ENCODE measurements around the gene MIGA1.
A peak's percentile ranks its signal among the peaks of the same experiment; 100 is the strongest.

The MIGA1 gene

GRCh38 chr1:77925518-77925917 lies 146.1 kb downstream of the MIGA1 start:
- ChIA-PET CTCF (no interaction called here), POLR2A (no interaction called here)
- no peak overlapping the region for H3K27ac ChIP-seq (ENCODE audit: insufficient read depth in 1 of 2, low read depth in 1 of 2, low read length in 2 of 2, poor library complexity in 1 of 2, severe bottlenecking in 2 of 2)
- DNase-seq: no peak
- H3K27me3 ChIP-seq (replicated peaks in 2 of 5; ENCODE audit: control insufficient read depth in 4 of 5, insufficient read depth in 5 of 5, low read length in 4 of 5): no peaks in the 10 kb centered on the region
- peaks cover 0 to 1% (median 0%) of the 10 kb centered on the region in 4 experiments for H3K4me1 ChIP-seq (ENCODE audit: control extremely low read depth in 1 of 4, control insufficient read depth in 4 of 4, insufficient read depth in 4 of 4, low read length in 3 of 4)
- H3K9me3 ChIP-seq (ENCODE audit: control extremely low read depth in 1 of 5, control insufficient read depth in 4 of 5, insufficient read depth in 2 of 5, low read depth in 1 of 5, low read length in 4 of 5): no peaks in the 10 kb centered on the region
- H3K4me3 ChIP-seq (ENCODE audit: control insufficient read depth in 1 of 7, extremely low read depth in 1 of 7, insufficient read depth in 4 of 7, low read depth in 2 of 7, low read length in 6 of 7): no peak overlapping the region
- no peaks in the 10 kb centered on the region for H3K36me3 ChIP-seq (ENCODE audit: control insufficient read depth in 4 of 4, insufficient read depth in 4 of 4, low read length in 3 of 4)
- no CpG with 5 or more reads among the region's 1 CpG for WGBS (ENCODE audit: insufficient coverage)

DNA sequence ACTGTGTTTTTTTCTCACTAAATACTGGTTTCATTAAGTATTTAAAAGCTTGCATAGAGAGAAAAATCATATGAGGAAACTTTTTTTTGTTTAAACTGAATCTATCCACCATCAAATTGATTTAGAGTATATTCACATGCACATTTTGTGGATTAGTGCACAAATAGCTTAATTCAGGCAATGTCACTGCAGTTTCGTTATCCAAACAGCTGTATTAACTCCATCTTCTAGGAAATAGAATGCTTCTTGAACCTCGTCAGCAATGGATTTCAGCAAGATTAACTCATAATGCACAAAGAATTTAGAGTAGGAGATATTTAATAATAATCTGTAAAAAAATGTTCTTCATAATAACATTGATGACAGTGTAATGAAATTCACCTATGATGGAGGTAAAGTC lies 146.5 kb downstream of the MIGA1 start:
- no peaks in the 10 kb centered on the region for H3K36me3 ChIP-seq (ENCODE audit: control insufficient read depth in 4 of 4, insufficient read depth in 4 of 4, low read length in 3 of 4)
- 80% methylated on average over 1 of the region's 2 CpGs for WGBS (ENCODE audit: insufficient coverage)
- CTCF ChIA-PET: no interaction called here

GRCh38 chr1:77926561-77927357 lies 147.3 kb downstream of the MIGA1 start:
- no peak overlapping the region for H3K27ac ChIP-seq (ENCODE audit: insufficient read depth in 1 of 2, low read depth in 1 of 2, low read length in 2 of 2, poor library complexity in 1 of 2, severe bottlenecking in 2 of 2)
- WGBS (ENCODE audit: insufficient coverage): 63% methylated on average over 7 of the region's 13 CpGs
- no peaks in the 10 kb centered on the region for H3K27me3 ChIP-seq (replicated peaks in 2 of 5; ENCODE audit: control insufficient read depth in 4 of 5, insufficient read depth in 5 of 5, low read length in 4 of 5)
- H3K9me3 ChIP-seq (ENCODE audit: control extremely low read depth in 1 of 5, control insufficient read depth in 4 of 5, insufficient read depth in 2 of 5, low read depth in 1 of 5, low read length in 4 of 5): no peaks in the 10 kb centered on the region
- ChIA-PET CTCF (no interaction called here), POLR2A (no interaction called here)
- peak overlapping the region in 2 of 7 experiments; percentile 26 to 75 for H3K4me3 ChIP-seq (ENCODE audit: control insufficient read depth in 1 of 7, extremely low read depth in 1 of 7, insufficient read depth in 4 of 7, low read depth in 2 of 7, low read length in 6 of 7)
- no peak for DNase-seq
- peaks cover 0 to 1% (median 0%) of the 10 kb centered on the region in 4 experiments for H3K4me1 ChIP-seq (ENCODE audit: control extremely low read depth in 1 of 4, control insufficient read depth in 4 of 4, insufficient read depth in 4 of 4, low read length in 3 of 4)
- H3K36me3 ChIP-seq (ENCODE audit: control insufficient read depth in 4 of 4, insufficient read depth in 4 of 4, low read length in 3 of 4): no peaks in the 10 kb centered on the region

More for the DNA sequence above, 146.5 kb downstream of the MIGA1 start:
- Histone ChIP-seq H3K9me3 (ENCODE audit: control extremely low read depth in 1 of 5, control insufficient read depth in 4 of 5, insufficient read depth in 2 of 5, low read depth in 1 of 5, low read length in 4 of 5) (no peaks in the 10 kb centered on the region), H3K4me1 (ENCODE audit: control extremely low read depth in 1 of 4, control insufficient read depth in 4 of 4, insufficient read depth in 4 of 4, low read length in 3 of 4) (peaks cover 0 to 1% (median 0%) of the 10 kb centered on the region in 4 experiments), H3K27ac (ENCODE audit: insufficient read depth in 1 of 2, low read depth in 1 of 2, low read length in 2 of 2, poor library complexity in 1 of 2, severe bottlenecking in 2 of 2) (no peak overlapping the region), H3K4me3 (ENCODE audit: control insufficient read depth in 1 of 7, extremely low read depth in 1 of 7, insufficient read depth in 4 of 7, low read depth in 2 of 7, low read length in 6 of 7) (peak overlapping the region in 1 of 7 experiments; percentile 75), H3K27me3 (replicated peaks in 2 of 5; ENCODE audit: control insufficient read depth in 4 of 5, insufficient read depth in 5 of 5, low read length in 4 of 5) (no peaks in the 10 kb centered on the region)
- no peak for DNase-seq
- POLR2A ChIA-PET: no interaction called here

- no peak for DNase-seq
- Histone ChIP-seq H3K4me3 (ENCODE audit: control insufficient read depth in 1 of 7, extremely low read depth in 1 of 7, insufficient read depth in 4 of 7, low read depth in 2 of 7, low read length in 6 of 7) (peak overlapping the region in 1 of 7 experiments; percentile 75), H3K27me3 (replicated peaks in 2 of 5; ENCODE audit: control insufficient read depth in 4 of 5, insufficient read depth in 5 of 5, low read length in 4 of 5) (no peaks in the 10 kb centered on the region), H3K4me1 (ENCODE audit: control extremely low read depth in 1 of 4, control insufficient read depth in 4 of 4, insufficient read depth in 4 of 4, low read length in 3 of 4) (peaks cover 0 to 1% (median 0%) of the 10 kb centered on the region in 4 experiments), H3K36me3 (ENCODE audit: control insufficient read depth in 4 of 4, insufficient read depth in 4 of 4, low read length in 3 of 4) (no peaks in the 10 kb centered on the region), H3K27ac (ENCODE audit: insufficient read depth in 1 of 2, low read depth in 1 of 2, low read length in 2 of 2, poor library complexity in 1 of 2, severe bottlenecking in 2 of 2) (no peak overlapping the region), H3K9me3 (ENCODE audit: control extremely low read depth in 1 of 5, control insufficient read depth in 4 of 5, insufficient read depth in 2 of 5, low read depth in 1 of 5, low read length in 4 of 5) (no peaks in the 10 kb centered on the region)
- WGBS (ENCODE audit: insufficient coverage): no CpG with 5 or more reads among the region's 4 CpGs
- CTCF ChIA-PET: no interaction called here
- POLR2A ChIA-PET: no interaction called here
Measured at GRCh38 chr1:77927414-77927813, 148.0 kb downstream of the MIGA1 start.

Data from common myeloid progenitor, CD34-positive (primary cell).